Esophagus squamous epithelium (tissue), 5 donors: ENCODE data around the gene ZDHHC3. TPM values are rescaled to one million over a fixed set of nuclear protein-coding genes. Genes with fewer than 3 reads are reported as not detected.

Experiments used
- DNase-seq: peaks from one replicate; lab custom pipeline; 2025; lab: John Stamatoyannopoulos, UW
- H3K27ac ChIP-seq, 4 donors: fragments of 200-600 bp; sonication (generic); one replicate each; pipeline ENCODE4 v1.5.1; 2016 to 2019; ENCODE audit warnings: mild to moderate bottlenecking in 1 of 4
- H3K27me3 ChIP-seq, 4 donors: fragments of 200-600 bp; sonication (generic); 1 replicate in 3 of 4; 2 replicates in 1 of 4; pipeline versions ENCODE4 v1.5.1 to v1.6.0; 2017 to 2021; ENCODE audit warnings: antibody characterized with exemption in 1 of 4
- H3K36me3 ChIP-seq, 3 donors: fragments of 200-600 bp; sonication (generic); one replicate each; pipeline ENCODE4 v1.5.1; 2016 to 2019
- H3K4me1 ChIP-seq, 3 donors: fragments of 200-600 bp; sonication (generic); one replicate each; pipeline ENCODE4 v1.5.1; 2017 to 2019
- H3K4me3 ChIP-seq, 4 donors: fragments of 200-600 bp; sonication (generic); 1 replicate in 3 of 4; 2 replicates in 1 of 4; pipeline ENCODE4 v1.5.1; 2016 to 2019; ENCODE audit warnings: mild to moderate bottlenecking in 2 of 4, moderate library complexity in 1 of 4
- H3K9me3 ChIP-seq, 3 donors: fragments of 200-600 bp; sonication (generic); one replicate each; pipeline ENCODE4 v1.5.1; 2016 to 2019
- POLR2A ChIP-seq, 4 donors: fragments of 450-650 bp; IDR thresholded peaks; one replicate each; pipeline ENCODE4 v1.6.1; 2017; ENCODE audit warnings: antibody characterized with exemption in 4 of 4, mild to moderate bottlenecking in 4 of 4, moderate library complexity in 3 of 4
- WGBS, 2 donors: methylation state at CpG; one replicate each; pipeline ENCODE4 v1.1.5; 2018; 5-methylcytosine and 5-hydroxymethylcytosine counted together
- intact Hi-C: fragments of 100-400 bp; cut with DNase I; formaldehyde crosslinking; loops from one replicate; pipeline ENCODE4 v1.15.0; 2022
- total RNA-seq, 4 donors: library from RNA; depleted of rRNA; stranded (reverse); fragments of >200 nt; gene quantifications; one replicate each; pipeline ENCODE4 v1.1.0, GENCODE V29; 2016
- TF ChIP-seq, protein P1 (sequence below), 6 experiments: fragments of 450-650 bp in 4 of 6; fragments of 200-600 bp in 2 of 6; sonication (generic) in 2 of 6; IDR thresholded peaks; one replicate each; pipeline ENCODE4 v1.5.1; 2016 to 2019; ENCODE audit warnings: antibody characterized with exemption in 6 of 6, mild to moderate bottlenecking in 4 of 6, moderate library complexity in 4 of 6
- donor health status: DM: yes; HTN: yes; CAD: no.

Gene ZDHHC3
- total RNA-seq, 4 donors from 2014 or later = 64.6 to 93.8 (median 73.0) TPM

DNA sequence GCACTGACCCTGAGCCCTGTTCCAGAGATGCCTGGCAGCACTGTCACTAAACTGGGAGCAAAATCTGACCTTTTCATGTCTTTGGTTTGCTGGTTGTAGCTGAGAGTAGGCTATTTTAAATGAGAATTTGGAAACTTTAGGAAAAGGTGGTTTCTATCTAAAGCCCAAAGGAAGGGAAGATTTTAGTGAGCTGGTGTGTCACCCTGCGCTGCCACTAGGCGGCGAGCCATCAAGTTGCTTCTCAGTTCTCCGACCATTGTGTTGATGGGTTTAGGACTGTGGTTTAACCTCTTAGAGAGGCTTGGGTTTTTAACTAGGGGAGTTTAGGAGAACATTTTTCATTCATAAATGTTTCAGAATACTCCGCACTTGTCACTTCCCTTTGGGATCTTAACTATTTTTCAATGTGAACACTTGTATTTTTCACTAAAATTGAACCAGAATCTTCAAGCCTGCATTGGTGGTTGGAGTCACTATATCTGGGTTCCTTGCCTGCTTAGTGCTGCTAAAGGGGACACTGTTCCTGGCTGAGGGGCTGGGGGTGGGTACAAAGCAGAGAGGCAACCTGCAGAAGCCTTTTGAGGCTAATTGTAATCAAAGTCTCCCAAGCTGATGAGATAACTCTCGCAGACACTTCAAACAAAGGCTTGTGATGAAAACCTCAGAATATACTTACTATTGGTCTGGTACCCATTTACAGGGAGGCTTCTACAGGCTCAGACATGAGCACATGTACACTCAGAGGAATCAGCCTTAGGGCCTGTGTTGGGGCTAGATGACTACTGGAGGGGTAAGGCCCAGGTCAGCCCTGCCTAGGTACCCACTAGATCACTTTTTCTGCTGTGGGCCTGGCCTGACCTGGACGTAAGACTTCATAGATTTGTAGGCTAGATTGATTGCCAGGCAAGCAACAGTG lies 16.8 kb upstream of the ZDHHC3 start:
- H3K27me3 ChIP-seq = no peaks in the 10 kb centered on the region
- peaks cover 8 to 62% (median 9%) of the 10 kb centered on the region in 3 donors for H3K36me3 ChIP-seq
- no peak overlapping the region for H3K4me3 ChIP-seq
- no peak for DNase-seq
- intact Hi-C loops = no loop called here
- TF ChIP-seq, protein P1, sequence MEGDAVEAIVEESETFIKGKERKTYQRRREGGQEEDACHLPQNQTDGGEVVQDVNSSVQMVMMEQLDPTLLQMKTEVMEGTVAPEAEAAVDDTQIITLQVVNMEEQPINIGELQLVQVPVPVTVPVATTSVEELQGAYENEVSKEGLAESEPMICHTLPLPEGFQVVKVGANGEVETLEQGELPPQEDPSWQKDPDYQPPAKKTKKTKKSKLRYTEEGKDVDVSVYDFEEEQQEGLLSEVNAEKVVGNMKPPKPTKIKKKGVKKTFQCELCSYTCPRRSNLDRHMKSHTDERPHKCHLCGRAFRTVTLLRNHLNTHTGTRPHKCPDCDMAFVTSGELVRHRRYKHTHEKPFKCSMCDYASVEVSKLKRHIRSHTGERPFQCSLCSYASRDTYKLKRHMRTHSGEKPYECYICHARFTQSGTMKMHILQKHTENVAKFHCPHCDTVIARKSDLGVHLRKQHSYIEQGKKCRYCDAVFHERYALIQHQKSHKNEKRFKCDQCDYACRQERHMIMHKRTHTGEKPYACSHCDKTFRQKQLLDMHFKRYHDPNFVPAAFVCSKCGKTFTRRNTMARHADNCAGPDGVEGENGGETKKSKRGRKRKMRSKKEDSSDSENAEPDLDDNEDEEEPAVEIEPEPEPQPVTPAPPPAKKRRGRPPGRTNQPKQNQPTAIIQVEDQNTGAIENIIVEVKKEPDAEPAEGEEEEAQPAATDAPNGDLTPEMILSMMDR (IDR thresholded peaks at IDR 0.05) = peak; percentile 20 to 70 (median 53)
- no peak for TF ChIP-seq POLR2A (IDR thresholded peaks at IDR 0.05)
- H3K4me1 ChIP-seq = peaks cover 13 to 69% (median 34%) of the 10 kb centered on the region in 3 donors
- peak overlapping the region; percentile 35 to 76 (median 58) for H3K27ac ChIP-seq
- no peaks in the 10 kb centered on the region for H3K9me3 ChIP-seq
- 48 to 65% methylated on average over 6 to 7 of the region's 7 CpGs for WGBS, 2 donors

DNA sequence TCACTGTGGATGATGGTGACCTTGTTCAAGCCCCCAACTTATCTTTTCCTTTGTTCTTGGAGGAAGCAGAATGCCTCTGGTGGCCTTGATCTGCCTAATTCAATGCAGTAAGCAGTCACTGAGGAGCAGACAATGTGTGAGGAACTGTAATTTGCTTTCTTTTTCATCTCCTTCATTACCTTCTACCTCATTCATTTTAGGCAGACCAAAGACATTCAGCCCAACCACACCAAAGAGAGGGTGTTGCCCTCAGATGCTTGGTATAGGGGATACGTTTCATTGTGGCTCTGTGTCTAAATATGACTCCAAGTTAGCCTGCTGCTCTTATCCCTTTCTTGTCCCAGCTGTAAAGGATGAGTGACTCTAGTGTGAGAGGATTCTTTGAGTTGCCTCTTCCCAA lies 15.4 kb upstream of the ZDHHC3 start:
- WGBS, 2 donors = 73 to 100% methylated on average over 1 of the region's 1 CpG
- DNase-seq = no peak
- intact Hi-C loops = no loop called here
- Histone ChIP-seq H3K4me1 (peaks cover 13 to 79% (median 34%) of the 10 kb centered on the region in 3 donors), H3K9me3 (no peaks in the 10 kb centered on the region), H3K36me3 (peaks cover 0 to 49% (median 9%) of the 10 kb centered on the region in 3 donors), H3K4me3 (no peak overlapping the region), H3K27me3 (no peaks in the 10 kb centered on the region), H3K27ac (no peak overlapping the region)
- TF ChIP-seq POLR2A (IDR thresholded peaks at IDR 0.05) = no peak
- TF ChIP-seq, protein P1 (IDR thresholded peaks at IDR 0.05) = no peak

DNA sequence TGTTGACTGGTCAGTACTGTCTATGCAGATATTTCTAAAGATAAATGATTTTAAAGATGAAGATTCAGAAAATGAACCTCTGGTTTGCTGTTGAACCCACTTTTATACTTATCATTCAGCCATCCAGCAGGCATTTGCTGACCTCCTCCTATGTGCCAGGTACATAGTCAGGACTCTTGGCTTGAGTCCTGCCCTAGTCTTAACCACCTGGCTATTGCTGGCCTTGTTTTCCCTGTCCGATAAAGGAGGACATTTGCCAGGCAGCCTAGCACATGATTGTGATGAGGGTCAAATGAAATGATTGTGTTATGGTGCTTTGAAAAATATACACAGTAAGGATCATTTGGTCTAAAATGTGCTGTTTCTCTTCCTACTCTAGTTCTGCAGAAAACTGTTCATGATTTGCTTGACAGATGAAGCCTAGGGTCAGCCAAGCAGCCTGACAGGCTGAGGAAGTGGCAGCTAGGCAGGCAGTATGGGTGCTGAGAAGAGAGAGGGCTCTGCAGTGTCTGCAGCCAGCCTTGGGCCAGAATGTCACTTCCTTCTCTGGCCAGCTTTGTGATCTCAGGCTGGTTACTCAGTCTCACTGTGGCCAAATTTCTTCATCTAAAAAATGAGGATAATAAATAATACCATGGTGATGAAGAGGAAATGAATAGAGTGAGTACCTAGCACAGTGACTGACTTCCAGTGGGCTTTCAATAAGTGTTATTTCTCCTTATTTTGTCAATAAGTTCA lies 13.8 kb upstream of the ZDHHC3 start:
- no peak for DNase-seq
- intact Hi-C loops = no loop called here
- 70 to 86% methylated on average over 1 of the region's 1 CpG for WGBS, 2 donors

DNA sequence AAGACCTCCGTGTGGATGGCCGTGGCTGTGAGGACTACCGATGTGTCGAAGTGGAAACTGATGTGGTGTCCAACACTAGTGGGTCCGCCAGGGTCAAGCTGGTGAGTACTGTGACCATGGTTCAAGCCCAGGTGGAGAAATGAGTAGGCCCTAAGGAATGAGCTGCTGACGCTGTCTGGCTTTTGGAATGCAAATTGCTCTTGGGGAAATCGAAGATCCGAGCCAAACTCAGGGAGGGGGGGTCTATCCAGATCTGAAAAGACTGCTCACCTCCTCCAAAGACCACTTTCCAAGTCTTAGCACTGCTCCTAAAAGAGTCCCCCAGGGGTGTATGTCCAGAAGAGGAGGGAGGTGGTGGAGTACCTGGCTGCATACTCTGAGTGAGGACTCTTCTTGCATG lies 13.2 kb upstream of the ZDHHC3 start:
- TF ChIP-seq, protein P1 (IDR thresholded peaks at IDR 0.05) = no peak
- no peak for TF ChIP-seq POLR2A (IDR thresholded peaks at IDR 0.05)
- Histone ChIP-seq H3K36me3 (peaks cover 0 to 51% (median 9%) of the 10 kb centered on the region in 3 donors), H3K27me3 (no peaks in the 10 kb centered on the region), H3K4me3 (no peak overlapping the region), H3K9me3 (no peaks in the 10 kb centered on the region), H3K27ac (peak overlapping the region in 1 of 4 donors; percentile 2), H3K4me1 (peaks cover 13 to 79% (median 28%) of the 10 kb centered on the region in 3 donors)
- WGBS, 2 donors = 85 to 93% methylated on average over 8 of the region's 8 CpGs
- no peak for DNase-seq
- intact Hi-C loops = no loop called here

More for the DNA sequence above, 13.8 kb upstream of the ZDHHC3 start:
- Histone ChIP-seq H3K36me3 (peaks cover 0 to 51% (median 9%) of the 10 kb centered on the region in 3 donors), H3K4me3 (no peak overlapping the region), H3K27ac (no peak overlapping the region), H3K9me3 (no peaks in the 10 kb centered on the region), H3K4me1 (peaks cover 13 to 79% (median 28%) of the 10 kb centered on the region in 3 donors), H3K27me3 (no peaks in the 10 kb centered on the region)
- TF ChIP-seq POLR2A (IDR thresholded peaks at IDR 0.05) = no peak
- TF ChIP-seq, protein P1 (IDR thresholded peaks at IDR 0.05) = no peak
